ENCODE measurements around the gene RBM8A.
A peak's percentile ranks its signal among the peaks of the same experiment; 100 is the strongest.
"Not testable (repeated sequence)": the region's sequence is repeated elsewhere in the genome, so short reads cannot be mapped to it uniquely, and the experiment has no call there.

The RBM8A gene

DNA sequence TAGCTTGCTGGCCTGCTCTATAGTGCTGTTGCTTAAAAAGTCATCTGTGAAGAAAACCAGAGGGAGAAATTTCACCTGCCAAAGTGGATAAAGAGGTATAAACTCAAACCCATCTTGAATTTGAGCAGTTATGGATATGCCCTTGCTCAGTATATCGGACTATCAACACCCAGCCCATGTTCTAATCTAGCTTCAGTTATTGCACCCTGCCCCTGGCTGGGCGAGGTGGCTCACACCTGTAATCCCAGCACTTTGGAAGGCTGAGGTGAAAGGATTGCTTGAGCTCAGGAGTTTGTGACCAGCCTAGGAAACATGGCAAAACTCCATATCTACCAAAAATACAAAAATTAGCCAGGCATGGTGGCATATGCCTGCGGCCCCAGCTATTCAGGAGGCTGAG lies 17.2 kb upstream of the RBM8A start:
- Mint-ChIP-seq H3K4me1 (ENCODE audit: low read depth) (peaks cover 11% of the 10 kb centered on the region), H3K9me3 (no peaks in the 10 kb centered on the region), H3K36me3 (ENCODE audit: low read depth) (peaks cover 63% of the 10 kb centered on the region), H3K27ac (no peak overlapping the region), H3K27me3 (no peaks in the 10 kb centered on the region), H3K4me3 (no peak overlapping the region)
- intact Hi-C loops (cut with micrococcal nuclease): no loop called here

DNA sequence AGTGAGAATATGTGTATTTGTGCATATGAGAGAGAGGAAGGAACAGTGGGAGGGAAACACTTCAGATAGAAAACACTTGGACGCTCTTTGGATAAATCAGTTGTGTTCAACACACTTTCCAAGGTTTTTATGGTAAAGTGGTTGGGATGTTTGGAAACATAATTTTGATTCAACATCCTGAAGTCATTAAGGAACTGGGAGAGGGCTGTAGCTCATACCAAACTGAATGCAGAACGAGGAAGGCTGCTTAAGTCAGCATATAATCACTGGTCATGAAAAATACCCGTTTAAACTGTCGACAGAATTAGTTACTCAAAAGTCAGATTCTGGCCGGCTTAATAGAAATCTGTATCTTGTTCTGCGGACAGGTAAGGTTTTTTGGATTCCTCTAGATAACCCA lies 15.6 kb upstream of the RBM8A start:
- Mint-ChIP-seq H3K27ac (no peak overlapping the region), H3K4me3 (no peak overlapping the region), H3K36me3 (ENCODE audit: low read depth) (peaks cover 64% of the 10 kb centered on the region), H3K9me3 (no peaks in the 10 kb centered on the region), H3K27me3 (no peaks in the 10 kb centered on the region), H3K4me1 (ENCODE audit: low read depth) (peaks cover 11% of the 10 kb centered on the region)
- intact Hi-C loops (cut with micrococcal nuclease): no loop called here

DNA sequence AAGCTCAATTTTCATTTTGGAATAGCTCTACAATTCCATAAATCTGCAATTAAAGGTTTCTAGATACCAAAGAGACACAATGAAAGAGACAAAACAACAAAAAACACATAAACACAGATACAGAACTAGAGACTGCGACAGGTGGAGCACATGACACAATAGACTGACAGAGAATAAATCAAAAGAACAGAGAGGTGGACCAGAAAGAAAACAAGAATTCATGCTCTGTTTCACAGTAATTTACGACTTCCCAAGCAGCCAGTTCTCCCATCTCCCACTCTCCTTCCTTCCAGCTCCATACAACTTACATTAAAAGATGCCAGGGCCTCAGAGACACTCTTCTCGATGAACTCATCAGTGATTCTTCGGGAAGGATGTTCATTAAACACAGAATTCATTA lies 15.1 kb upstream of the RBM8A start:
- intact Hi-C loops (cut with micrococcal nuclease): no loop called here
- Mint-ChIP-seq H3K4me1 (ENCODE audit: low read depth) (peaks cover 11% of the 10 kb centered on the region), H3K27ac (no peak overlapping the region), H3K4me3 (no peak overlapping the region), H3K27me3 (no peaks in the 10 kb centered on the region), H3K9me3 (no peaks in the 10 kb centered on the region), H3K36me3 (ENCODE audit: low read depth) (peaks cover 66% of the 10 kb centered on the region)

DNA sequence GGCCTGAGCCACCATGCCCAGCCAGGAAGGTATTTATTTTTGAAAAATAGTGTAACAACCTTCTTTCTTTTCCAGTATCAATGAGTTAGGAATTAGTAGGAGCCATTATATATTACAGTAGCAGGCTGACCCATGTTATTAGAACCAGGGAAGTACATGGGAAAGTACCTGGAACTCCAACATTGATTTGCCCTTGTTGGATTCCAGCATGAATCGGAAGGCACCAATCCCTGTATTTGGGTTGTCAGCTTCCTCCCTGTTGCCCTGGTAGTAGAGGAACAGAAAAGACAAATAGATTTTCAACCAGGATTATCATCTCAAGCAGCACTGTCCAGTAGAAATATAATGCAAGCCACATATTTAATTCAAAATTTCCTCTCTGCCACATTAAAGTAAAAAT lies 10.2 kb upstream of the RBM8A start:
- Mint-ChIP-seq H3K4me3 (no peak overlapping the region), H3K27ac (no peak overlapping the region), H3K9me3 (no peaks in the 10 kb centered on the region), H3K4me1 (ENCODE audit: low read depth) (peaks cover 14% of the 10 kb centered on the region), H3K27me3 (no peaks in the 10 kb centered on the region), H3K36me3 (ENCODE audit: low read depth) (peaks cover 71% of the 10 kb centered on the region)
- intact Hi-C loops (cut with micrococcal nuclease): no loop called here

DNA sequence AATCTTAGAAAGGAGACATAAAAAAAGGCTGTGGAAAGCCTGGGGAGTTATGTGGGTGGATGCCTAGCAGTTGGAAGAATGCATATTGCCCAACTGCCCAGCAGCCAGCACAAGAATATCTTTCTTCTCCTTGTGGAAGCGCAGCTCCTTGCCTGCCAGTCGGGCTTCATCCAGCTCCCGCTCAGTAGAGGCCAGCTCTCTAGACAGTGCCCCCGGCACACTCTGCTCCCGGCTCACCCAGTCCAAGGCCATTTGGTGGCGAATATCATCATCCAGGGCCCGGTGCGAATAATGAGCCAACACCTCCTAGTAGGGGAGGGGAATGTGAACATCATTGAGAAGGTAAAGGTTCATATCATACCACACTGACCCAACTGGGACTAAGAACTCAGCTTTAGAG lies 9.0 kb upstream of the RBM8A start:
- H3K4me3 Mint-ChIP-seq: no peak overlapping the region
- peaks cover 66% of the 10 kb centered on the region for H3K36me3 Mint-ChIP-seq (ENCODE audit: low read depth)
- H3K27me3 Mint-ChIP-seq: no peaks in the 10 kb centered on the region
- H3K4me1 Mint-ChIP-seq (ENCODE audit: low read depth): peaks cover 13% of the 10 kb centered on the region
- intact Hi-C loops (cut with micrococcal nuclease): no loop called here
- no peaks in the 10 kb centered on the region for H3K9me3 Mint-ChIP-seq
- no peak overlapping the region for H3K27ac Mint-ChIP-seq

DNA sequence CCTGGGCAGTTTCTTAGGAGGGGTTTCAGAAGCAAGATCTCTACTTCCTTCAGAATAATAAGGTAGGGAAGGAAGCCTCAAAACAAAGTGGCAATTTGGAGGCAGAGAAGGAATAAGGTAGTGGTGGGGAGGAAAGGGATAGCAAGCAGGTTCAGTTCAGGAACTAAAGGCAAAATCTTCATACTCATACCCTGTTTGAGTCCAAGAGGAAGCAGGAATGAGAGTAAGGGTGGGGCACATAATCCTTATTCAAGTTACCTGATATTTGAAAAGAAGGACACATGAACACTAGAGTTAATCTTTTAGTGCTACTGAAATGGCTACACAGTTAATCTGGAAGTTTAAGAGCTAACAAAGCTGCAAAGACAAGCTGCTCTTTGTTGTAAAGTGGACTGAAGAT lies 8.4 kb upstream of the RBM8A start:
- Mint-ChIP-seq H3K27ac (no peak overlapping the region), H3K9me3 (no peaks in the 10 kb centered on the region), H3K4me1 (ENCODE audit: low read depth) (peaks cover 13% of the 10 kb centered on the region), H3K36me3 (ENCODE audit: low read depth) (peaks cover 68% of the 10 kb centered on the region), H3K27me3 (no peaks in the 10 kb centered on the region), H3K4me3 (no peak overlapping the region)
- intact Hi-C loops (cut with micrococcal nuclease): no loop called here

DNA sequence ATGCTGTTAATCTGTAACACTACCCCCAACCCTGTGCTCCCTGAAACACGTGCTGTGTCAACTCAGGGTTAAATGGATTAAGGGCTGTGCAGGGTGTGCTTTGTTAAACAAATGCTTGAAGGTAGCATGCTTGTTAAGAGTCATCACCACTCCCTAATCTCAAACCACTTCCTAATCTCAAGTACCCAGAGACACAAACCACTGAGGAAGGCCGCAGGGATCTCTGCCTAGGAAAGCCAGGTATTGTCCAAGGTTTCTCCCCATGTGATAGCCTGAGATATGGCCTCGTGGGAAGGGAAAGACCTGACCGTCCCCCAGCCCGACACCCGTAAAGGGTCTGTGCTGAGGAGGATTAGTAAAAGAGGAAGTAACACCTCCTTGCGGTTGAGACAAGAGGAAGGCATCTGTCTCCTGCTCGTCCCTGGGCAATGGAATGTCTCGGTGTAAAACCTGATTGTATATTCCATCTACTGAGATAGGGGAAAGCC lies 5.3 kb upstream of the RBM8A start:
- H3K27ac Mint-ChIP-seq: not testable (repeated sequence)

DNA sequence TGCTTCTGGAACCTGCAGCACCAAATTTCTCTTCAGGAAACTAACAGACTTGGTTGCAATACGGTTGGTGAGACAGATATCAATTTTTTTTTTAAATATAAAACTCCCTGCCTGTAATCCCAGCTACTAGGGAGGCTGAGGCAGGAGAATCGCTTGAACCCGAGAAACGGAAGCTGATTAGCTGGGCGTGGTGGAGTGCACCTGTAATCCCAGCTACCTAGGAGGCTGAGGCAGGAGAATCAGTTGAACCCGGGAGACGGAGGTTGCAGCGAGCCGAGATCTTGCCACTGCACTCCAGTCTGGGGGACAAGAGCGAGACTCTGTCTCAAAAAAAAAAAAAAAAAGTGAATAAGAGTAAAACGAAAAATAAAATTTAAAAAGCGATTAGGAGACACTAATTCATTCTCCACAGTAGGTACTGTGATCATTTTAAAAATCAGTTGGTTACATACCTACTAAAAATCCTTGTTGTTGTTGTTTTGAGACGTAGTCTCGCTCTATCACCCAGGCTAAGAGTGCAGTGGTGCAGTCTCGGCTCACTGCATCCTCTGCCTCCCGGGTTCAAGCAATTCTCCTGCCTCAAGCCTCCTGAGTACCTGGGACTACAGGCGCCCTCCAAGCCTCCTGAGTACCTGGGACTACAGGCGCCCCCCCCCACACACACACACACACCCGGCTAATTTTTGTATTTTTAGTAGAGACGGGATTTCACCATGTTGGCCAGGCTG lies 796 bp upstream of the RBM8A start:
- peaks cover 16% of the 10 kb centered on the region for H3K36me3 Mint-ChIP-seq (ENCODE audit: low read depth)
- no peaks in the 10 kb centered on the region for H3K9me3 Mint-ChIP-seq
- H3K4me1 Mint-ChIP-seq (ENCODE audit: low read depth): peaks cover 16% of the 10 kb centered on the region
- no peak overlapping the region for H3K27ac Mint-ChIP-seq
- H3K4me3 Mint-ChIP-seq: peak overlapping the region; percentile 40
- intact Hi-C loops (cut with micrococcal nuclease): loop anchor here (1.0 to 2.0 kb wide), 2 partner anchors 10 to 37 kb away; partner anchors contain the start of genes ANKRD34A, PEX11B and POLR3GL
- no peaks in the 10 kb centered on the region for H3K27me3 Mint-ChIP-seq

More for the DNA sequence above, 5.3 kb upstream of the RBM8A start:
- H3K4me3 Mint-ChIP-seq; H3K9me3 Mint-ChIP-seq; intact Hi-C loops (cut with micrococcal nuclease); H3K27me3 Mint-ChIP-seq: not testable (repeated sequence)
- Mint-ChIP-seq H3K4me1 (ENCODE audit: low read depth) (peaks cover 22% of the 10 kb centered on the region), H3K36me3 (ENCODE audit: low read depth) (peaks cover 56% of the 10 kb centered on the region)

DNA sequence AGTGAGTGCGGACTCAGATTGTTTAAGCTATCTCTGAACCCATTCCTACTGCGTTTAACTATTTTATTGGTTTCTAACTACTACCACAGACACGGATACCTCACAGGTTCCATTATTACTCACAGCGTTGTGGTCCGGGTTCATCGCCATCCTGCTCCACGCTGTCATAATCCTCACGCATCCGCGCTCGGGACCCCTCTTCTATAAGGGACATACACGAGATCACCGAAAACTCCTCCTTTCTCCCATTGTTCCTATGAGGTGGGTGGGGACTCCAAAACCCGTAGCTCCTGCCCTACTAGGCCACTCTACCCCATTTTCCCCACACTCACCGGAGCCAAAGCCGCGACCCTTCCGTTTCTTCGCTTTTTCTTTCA lies 610 bp downstream of the RBM8A start:
- H3K27ac Mint-ChIP-seq: no peak overlapping the region
- H3K36me3 Mint-ChIP-seq (ENCODE audit: low read depth): peaks cover 13% of the 10 kb centered on the region
- intact Hi-C loops (cut with micrococcal nuclease): loop anchor here (1.0 to 2.0 kb wide), 2 partner anchors 8 to 38 kb away; partner anchors contain the start of genes ANKRD34A, PEX11B and POLR3GL
- H3K4me1 Mint-ChIP-seq (ENCODE audit: low read depth): peaks cover 9% of the 10 kb centered on the region
- H3K4me3 Mint-ChIP-seq: no peak overlapping the region
- no peaks in the 10 kb centered on the region for H3K27me3 Mint-ChIP-seq
- no peaks in the 10 kb centered on the region for H3K9me3 Mint-ChIP-seq

DNA sequence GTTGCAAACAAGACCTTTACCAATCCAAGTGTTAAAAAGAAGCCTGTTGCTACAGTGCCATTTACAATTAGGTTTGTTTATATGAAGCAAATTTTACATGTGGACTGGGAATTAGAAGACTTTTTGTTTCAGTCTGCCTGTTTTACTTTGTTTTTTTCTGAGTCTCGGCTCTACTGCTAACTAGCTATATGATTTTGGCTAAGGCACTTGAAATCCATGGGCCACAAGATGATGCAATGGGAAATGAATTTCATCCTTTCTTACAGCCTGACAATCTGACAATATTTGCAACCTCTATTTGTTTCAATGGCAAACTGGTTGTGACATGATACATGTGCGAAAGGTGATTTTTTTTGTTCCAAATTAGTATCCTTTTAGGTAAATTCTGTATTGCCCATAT lies 5.0 kb downstream of the RBM8A start:
- H3K4me1 Mint-ChIP-seq (ENCODE audit: low read depth): peaks cover 29% of the 10 kb centered on the region
- H3K36me3 Mint-ChIP-seq (ENCODE audit: low read depth): peaks cover 11% of the 10 kb centered on the region
- no peak overlapping the region for H3K27ac Mint-ChIP-seq
- no peak overlapping the region for H3K4me3 Mint-ChIP-seq
- intact Hi-C loops (cut with micrococcal nuclease): no loop called here
- no peaks in the 10 kb centered on the region for H3K27me3 Mint-ChIP-seq
- no peaks in the 10 kb centered on the region for H3K9me3 Mint-ChIP-seq

DNA sequence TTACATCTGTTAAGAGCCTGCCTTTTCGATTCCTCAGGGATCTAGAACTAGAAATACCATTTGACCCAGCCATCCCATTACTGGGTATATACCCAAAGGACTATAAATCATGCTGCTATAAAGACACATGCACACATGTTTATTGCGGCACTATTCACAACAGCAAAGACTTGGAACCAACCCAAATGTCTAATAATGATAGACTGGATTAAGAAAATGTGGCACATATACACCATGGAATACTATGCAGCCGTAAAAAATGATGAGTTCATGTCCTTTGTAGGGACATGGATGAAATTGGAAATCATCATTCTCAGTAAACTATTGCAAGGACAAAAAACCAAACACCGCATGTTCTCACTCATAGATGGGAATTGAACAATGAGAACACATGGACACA lies 7.0 kb downstream of the RBM8A start:
- H3K36me3 Mint-ChIP-seq (ENCODE audit: low read depth): peaks cover 30% of the 10 kb centered on the region

DNA sequence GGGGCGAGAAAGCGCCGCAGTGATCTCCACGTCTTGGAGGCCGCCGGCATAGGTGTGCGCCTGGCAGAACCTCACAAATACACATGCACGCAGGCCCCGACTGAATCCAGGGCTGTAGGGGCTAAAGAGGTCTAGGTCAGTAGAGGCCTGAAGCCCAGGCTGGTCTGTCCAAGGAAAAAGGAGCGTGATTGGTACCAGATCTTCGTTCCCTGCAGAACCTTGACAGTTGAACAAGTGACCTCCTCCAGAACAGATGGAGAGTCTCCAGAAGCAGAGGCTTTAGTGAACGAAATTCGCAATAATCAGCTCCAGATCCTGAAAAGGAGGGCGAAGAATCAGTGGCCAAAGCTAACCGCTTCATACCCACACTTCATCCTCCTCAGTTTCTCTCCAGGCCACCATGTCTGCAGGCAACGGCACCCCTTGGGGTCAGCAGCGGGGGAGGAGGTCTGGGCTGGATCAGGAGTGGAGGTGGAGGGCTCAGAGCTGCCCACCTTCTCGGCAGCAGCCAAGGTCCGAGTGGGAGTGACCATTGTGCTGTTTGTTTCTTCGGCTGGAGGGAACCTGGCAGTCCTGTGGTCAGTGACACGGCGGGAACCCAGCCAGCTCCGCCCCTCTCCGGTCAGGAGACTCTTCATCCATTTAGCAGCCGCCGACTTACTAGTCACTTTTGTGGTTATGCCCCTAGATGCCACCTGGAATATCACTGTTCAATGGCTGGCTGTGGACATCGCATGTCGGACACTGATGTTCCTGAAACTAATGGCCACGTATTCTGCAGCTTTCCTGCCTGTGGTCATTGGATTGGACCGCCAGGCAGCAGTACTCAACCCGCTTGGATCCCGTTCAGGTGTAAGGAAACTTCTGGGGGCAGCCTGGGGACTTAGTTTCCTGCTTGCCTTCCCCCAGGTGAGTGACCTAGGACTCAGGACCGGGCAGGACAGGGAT lies 8.0 kb downstream of the RBM8A start:
- Mint-ChIP-seq H3K27me3 (no peaks in the 10 kb centered on the region), H3K9me3 (no peaks in the 10 kb centered on the region), H3K4me1 (ENCODE audit: low read depth) (peaks cover 36% of the 10 kb centered on the region), H3K27ac (peak overlapping the region; percentile 69), H3K36me3 (ENCODE audit: low read depth) (peaks cover 41% of the 10 kb centered on the region), H3K4me3 (peak overlapping the region; percentile 81)
- intact Hi-C loops (cut with micrococcal nuclease): loop anchor here (1.0 kb wide), 1 partner anchor 8 kb away; the partner anchor contains the start of gene RBM8A

More for the DNA sequence above, 7.0 kb downstream of the RBM8A start:
- H3K4me1 Mint-ChIP-seq (ENCODE audit: low read depth): peaks cover 36% of the 10 kb centered on the region
- intact Hi-C loops (cut with micrococcal nuclease); H3K4me3 Mint-ChIP-seq; H3K9me3 Mint-ChIP-seq; H3K27me3 Mint-ChIP-seq; H3K27ac Mint-ChIP-seq: not testable (repeated sequence)

DNA sequence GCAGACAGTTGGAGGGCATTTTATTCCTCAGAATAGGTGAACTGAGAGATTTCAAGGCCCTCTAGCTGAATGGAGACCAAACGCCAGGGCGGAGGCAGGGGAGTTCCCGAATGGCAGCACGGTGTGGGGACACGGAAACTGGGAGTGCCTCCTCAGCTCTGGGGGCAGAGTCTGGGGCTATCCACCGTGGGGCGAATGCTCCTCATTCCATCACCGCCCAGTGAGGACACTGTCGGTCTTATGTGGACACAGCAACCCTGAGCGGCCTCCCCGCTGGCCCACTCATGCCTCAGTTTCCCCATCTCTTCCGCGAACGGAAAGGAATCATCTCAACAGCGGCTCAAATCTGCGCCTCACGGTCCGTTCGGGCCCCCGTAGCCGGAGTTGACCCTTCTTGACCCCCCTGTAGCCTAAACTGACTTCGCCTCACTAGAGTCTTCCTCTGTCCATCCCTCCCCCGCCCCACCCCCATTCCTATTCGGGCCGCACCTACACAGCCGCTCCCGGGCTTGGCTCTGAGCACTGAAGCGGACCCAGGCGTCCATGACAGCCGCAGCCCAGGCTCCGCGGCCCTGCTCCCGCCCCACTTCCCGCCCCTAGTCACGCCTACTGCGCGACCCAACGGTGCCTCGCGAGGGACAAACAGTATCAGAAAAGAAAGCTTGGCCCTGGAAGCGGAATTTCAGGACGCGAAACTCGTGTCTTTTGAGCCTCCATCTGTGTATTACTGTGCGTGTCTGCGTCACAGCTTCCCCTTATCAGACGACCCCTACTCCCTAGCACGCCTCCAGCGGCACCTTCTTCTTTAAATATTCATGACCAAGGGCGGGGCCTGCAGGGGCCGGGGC lies 8.9 kb downstream of the RBM8A start, which contains the start of gene PEX11B:
Gene PEX11B (minus strand): TSS at position 574 of the 848 bp plus-strand sequence. CDS start 29 bp downstream, at position 545.
- Mint-ChIP-seq H3K36me3 (ENCODE audit: low read depth) (peaks cover 50% of the 10 kb centered on the region), H3K4me1 (ENCODE audit: low read depth) (peaks cover 36% of the 10 kb centered on the region), H3K9me3 (no peaks in the 10 kb centered on the region), H3K27me3 (no peaks in the 10 kb centered on the region), H3K4me3 (peak within 1 kb of the TSS; percentile 81), H3K27ac (peak within 1 kb of the TSS; percentile 69)
- intact Hi-C loops (cut with micrococcal nuclease): loop anchor here (1.0 kb wide), 1 partner anchor 9 kb away; the partner anchor contains the start of gene RBM8A

Measured in dendritic cell treated with granulocyte-macrophage colony-stimulating factor and Interleukin-4, amounts not matched to agents 40 ng/mL and 50 ng/mL, for 4 days (primary cell).